Measurements from ENCODE around the gene AATF.

AATF gene

DNA sequence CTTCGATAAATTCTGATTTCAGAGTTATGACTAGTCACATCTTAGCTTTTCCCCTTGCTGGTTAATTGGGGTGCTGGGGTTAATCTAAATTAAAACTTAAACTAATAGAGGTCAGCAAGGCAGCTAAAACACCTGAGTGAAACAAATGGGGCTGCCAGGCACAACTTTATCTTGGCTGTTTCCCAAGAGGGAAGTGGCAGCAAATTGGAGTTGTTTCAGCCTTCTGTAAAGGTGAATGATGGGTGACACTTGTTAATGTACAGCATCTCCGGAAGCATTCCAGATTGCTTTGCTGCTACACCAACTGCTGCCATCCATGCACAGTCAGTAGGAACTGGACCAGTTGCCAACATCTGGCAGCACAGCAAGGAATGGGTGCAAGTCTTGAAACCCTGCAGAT is 43.9 kb downstream of the AATF start:
- FAIRE-seq, result no peak

DNA sequence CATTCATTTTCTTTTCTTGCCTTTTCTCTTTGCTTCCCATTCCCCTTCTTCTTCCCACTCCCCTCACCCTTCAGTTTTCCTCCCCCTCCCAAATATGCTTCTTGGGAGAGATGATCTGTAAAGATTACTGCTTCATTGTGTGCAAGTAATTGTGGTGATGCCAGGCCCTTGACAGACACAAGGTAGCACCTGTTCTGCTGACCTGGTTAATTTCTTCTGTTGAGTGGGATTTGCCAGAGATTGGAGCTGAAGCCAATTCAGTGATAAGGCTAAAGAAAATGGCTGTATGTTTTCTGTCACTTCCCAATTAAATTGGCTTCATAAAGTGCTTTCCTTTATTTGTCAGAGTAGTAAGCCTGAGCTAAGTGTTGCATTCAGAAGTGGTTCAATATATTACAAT is 44.5 kb downstream of the AATF start:
- no peak for FAIRE-seq

DNA sequence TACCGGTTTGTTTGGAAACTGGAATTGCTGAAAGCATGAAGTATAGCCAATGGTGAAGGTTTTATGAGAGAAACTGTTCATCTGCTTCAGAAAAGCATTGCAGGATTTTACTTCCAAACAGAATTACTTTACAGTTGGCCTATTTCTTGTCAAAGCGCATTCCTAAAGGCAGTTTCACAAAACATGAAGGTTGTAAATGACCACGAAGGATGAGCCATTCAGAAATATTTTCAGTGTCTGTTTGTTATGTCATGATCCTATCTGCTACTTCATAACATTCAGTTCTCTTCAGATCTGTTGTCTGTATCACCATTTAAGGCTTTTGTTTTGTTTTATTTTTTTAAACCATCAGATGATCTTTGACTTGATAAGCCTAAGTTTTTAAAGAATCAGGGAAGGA is 45.7 kb downstream of the AATF start:
- FAIRE-seq, result no peak

DNA sequence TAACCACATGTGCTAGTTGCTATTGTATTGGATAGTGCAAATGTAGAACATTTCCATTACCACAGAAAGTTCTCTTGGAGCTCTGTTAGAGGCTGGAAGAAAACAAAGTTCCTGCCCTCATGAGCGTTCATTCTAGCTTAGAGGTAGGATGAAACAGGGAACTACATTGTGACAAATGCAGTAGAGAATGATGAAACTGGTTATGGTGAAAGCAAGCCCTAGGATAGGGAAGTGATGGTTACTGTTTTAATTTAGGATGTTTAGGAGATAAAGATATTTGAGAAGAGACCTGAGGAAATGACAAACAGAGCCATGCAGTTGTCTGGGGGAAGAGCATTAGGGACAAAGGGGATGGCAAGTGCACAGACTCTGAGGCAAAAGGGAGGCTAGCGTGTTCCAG is 50.7 kb downstream of the AATF start:
- FAIRE-seq, result no peak

DNA sequence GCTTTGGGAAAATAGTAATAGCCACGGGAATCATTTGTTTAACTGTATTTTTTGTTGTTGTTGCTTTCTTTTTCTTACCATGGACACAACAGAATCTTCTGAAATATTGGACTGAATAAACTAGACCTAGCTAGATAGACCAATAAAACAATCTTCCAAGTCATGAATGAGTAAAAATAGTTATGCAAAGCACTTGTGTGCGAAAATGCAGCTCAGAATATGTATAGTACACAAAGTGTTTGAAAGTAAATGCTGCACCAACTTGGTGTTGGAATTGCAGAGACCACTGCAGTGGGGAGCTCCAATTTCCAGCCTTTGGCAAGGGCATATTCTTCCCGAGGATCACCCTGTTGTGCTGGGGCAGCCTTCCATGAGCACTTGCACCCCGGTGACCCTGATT is 68.0 kb downstream of the AATF start:
- FAIRE-seq, result no peak

DNA sequence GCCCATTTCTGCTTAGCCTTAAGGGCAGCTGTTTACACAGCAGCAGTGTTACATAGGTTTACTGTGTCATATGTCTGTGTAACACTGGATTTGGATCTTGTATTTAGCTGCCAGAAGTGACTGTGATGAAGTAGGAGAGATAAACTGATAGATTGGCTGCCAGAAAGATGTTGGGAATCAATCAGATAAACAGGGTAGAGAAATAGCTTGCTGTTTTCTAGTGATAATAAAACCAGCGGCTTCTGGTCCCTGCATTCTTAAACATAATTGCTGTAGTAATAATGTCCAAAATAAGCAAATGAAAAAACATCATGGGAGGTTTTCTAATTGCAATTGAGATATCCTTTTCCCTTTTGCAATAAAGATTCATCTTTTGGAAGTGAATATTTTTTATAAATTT is 68.7 kb downstream of the AATF start:
- no peak for FAIRE-seq

DNA sequence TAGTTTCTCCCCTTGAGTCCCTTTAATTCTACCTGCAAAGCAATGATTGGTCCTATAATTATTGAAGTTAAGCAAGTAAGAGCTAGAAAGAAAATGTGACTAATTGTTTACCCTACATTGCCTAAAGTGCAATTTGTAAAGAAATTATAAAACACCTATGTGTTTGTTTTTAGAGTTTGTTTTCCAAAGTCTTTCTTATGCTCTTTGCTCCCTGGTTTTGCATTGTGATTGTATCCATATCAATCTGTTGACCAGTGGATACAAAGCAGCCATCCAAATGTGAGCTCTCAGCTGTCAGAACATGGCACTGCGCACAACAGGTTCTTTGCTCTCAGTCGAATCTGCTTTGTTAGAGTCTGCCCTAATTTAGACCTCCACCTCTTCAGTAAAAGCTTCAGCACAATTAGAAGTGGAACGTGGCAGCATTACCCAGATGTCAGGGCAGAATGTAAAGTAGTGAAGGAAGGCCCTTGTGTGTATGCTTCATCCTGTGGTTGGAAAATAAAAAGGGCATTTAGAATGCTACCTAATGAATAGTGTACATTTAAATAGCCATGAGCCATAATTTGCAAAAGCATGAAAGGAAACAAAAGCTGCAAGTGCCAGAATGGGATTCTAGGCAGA is 70.5 kb downstream of the AATF start:
- FAIRE-seq, result no peak

DNA sequence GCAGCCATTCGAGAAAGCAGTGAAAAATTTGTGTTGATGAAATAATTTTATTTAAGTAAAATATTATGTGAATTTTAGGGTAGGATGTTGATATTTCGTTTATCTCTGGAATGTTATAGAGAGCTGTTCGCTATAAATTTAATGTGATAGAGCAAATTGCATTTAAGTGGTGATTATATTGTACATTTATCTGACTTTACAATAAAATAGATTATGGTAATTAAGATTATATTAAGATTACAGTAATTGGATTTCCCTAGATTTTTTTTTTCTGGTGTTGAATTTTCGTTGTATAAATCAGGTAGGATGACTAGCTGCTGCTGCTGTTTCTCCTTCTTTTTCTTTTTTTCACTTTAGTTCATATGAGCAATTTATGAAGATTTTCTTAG is 71.0 kb downstream of the AATF start:
- no peak for FAIRE-seq

DNA sequence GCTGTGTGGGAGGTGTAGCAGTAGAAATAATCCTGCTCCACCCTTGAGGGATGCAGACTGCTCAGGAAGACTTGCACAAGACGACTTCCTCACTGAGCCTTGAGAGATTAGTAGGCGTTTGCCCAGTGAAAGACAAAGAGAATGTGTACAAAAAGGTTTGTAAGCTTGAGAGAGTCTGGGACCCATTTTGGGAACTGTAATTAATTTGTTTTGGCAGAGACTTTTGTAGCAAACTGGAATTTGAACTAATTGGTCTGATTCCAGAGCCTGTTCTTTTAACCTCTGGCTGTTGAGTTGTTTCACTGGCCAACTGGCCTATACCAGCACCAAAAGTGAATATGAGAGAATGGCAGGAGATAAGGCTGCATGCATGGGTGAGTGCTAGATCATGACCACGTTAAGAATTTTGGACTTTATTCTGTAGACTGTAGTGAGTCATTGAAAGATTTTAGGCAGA is 75.5 kb downstream of the AATF start:
- no peak for FAIRE-seq

DNA sequence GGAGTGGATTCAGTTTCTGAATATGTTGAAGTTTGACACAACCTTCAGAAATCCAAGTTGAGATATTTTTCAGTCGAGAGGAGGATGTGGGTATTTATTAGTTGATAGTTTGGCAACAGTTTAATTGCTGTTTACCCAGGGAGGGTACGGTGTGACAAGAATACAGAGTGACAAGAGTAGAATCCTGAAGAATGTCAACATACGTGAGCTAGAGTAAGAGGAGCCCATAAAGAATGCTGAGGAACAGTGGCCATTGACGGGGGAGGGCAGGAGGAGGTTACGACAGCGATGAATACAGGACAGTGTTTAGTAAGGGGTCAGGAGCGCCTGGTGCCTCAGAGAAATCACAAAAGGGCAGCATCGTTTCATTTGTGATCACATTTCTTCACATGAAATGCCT is 76.5 kb downstream of the AATF start:
- no peak for FAIRE-seq

DNA sequence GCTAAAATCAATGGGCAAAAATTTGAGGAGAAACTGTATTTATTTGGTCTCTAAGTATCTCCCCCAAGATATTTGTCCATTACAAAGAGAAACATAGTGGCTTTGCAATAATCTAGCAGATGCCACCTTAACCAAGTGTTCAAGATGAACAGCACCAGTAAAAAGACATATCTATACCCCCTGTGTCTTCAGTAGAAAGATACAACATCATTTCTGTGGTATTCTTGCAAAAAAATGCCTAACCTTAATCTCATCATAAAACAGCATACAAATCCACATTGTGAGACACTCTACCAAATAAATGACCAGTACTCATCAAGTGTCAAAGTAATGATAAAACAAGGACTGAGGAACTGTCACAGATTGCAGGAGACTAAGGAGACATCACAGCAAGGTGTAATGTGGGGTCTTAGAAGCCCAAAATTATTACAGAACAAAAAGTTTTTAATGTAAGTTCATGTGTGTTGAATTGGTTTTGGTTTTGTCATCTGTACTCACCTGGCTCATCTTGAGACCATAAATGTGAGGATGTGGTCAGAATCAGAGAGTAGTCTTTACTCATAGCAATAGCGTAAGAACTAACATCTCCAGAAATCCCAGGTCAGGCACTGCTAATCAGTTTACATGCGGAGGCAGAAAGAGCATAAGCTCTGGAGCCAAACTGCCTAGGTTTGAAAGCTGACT is 77.2 kb downstream of the AATF start:
- no peak for FAIRE-seq

DNA sequence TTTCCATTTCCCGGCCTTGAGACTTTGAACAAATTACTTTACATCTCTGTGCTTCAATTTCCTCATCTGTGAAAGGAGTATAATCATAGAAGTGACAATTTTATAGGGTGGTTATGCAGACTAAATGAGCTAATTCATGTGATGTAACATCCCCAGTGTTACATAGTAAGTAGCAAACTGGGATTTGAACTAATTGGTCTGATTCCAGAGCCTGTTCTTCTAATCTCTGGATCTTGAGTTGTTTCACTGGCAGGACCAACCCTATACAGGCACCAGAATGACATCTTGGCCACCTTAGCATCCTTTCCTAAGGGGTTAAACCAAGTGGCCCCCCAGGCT is 77.7 kb downstream of the AATF start:
- no peak for FAIRE-seq

DNA sequence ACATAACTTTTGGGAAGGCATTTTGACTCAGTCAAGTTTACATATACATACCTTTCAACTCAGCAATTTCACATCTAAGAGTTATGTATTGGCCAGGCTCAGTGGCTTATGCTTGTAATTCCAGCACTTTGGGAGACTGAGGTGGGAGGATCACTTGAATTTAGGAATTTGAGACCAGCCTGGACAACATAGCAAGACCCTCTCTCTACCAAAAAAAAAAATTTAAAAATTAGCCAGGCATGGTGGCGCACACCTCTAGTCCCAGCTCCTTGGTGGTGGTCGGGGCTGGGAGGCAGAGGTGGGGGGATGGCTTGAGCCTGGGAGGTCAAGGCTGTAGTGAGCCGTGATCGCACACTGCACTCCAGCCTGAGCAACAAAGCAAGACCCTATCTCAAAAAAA is 79.3 kb downstream of the AATF start:
- FAIRE-seq, result no peak

DNA sequence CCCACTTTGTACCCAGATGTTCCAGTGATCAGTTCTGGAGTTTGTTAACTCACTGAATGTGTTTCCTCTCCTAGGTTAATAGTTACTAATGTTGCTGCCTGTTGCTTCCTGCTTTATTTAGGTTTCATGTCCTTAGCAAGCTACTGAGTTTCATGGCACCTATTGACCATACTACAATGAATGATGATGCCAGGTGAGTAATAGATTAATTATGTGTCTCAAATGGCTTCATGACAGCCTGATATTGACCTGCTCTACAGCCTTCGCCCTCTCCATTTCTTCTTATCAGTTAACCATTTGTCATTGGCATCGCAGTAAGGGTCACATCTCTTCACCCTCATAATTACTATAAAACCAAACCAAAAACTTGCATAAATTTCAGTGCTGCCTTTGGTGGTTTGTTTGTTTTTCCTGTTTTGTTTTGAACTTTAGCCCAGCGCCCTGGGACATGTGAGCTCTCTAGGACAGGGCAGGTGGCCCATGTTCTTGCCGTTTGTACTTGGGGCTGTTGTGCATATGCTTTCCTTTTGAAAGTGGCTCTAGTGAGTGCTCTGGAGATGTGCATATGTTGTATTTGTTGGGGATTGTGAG is 82.8 kb downstream of the AATF start:
- FAIRE-seq, result no peak

DNA sequence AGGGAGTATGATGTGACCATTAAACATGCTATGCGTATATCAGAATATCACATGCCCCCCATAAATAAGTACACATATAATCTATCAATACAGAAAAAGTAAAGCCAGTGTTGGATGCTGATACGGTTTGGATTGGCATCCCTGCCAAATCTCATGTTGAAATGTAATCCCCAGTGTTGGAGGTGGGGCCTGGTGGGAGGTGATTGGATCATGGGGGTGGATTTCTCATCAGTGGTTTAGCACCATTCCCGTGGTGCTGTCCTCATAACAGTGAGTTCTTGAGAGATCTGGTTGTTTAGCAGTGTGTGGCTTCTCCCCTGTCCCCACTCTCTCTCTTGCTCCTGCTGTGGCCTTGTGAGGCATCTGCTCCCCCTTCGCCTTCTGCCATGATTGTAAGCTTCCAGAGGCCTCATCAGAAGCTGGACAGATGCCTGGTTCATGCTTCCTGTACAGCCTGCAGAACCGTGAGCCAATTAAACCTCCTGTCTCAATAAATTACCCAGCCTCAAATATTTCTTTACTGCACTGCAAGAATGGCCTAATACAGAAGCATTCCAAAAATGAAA is 88.9 kb downstream of the AATF start:
- FAIRE-seq, result no peak

DNA sequence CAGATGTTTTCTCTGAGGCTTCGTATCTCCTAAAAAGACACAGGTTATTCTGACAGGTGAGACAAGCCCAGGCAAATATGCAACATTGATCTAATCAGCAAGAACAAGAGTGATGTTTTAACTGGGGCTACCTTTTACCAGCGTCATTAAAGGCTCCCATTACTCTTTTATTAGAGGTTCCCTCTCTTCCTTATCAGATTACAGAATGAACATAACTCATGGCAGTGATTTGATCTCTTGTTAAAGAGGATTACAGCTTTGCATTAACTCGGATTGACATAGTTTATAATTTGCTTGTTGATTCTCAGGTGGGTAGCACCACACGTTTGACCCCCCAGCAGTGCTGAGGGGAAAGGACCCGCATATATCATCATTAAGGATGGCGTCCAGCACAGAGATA is 90.5 kb downstream of the AATF start:
- no peak for FAIRE-seq

DNA sequence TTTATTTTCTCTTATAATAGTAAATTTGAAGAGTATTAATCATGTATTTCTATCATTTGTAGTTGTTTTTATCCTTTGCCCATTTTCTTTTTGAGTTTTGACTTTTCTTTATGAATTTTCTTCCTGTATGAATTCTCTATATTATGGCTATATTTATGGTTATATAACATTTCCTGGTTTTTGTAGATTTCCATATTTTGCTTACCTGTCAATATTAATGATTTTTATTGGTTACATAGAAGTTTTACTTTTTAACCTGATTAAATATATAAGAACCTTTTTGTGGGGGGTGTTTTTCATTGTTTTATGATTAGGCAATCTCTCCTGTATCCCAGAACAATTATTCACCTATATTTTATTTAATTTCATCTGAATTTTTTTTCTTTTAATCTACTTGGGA is 93.2 kb downstream of the AATF start:
- FAIRE-seq, result no peak

DNA sequence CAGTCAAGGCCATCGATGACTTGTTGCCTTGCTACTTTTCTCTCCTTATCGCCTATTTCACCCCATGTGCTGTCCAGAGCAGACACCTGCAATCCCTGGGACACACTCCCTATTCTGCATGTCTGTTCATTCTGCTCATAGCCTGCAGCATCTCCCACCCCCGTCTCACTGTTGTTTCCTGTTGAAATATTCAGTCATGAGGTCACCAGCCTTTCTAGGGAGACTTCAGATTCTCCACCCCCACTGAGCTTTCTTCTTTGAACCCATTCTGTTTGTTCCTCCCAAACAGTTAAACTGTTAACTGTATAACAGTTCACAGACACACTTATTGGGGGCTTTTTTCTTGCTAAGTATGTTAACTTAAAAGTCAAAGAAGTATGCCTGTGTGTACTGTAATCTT is 94.4 kb downstream of the AATF start:
- no peak for FAIRE-seq

DNA sequence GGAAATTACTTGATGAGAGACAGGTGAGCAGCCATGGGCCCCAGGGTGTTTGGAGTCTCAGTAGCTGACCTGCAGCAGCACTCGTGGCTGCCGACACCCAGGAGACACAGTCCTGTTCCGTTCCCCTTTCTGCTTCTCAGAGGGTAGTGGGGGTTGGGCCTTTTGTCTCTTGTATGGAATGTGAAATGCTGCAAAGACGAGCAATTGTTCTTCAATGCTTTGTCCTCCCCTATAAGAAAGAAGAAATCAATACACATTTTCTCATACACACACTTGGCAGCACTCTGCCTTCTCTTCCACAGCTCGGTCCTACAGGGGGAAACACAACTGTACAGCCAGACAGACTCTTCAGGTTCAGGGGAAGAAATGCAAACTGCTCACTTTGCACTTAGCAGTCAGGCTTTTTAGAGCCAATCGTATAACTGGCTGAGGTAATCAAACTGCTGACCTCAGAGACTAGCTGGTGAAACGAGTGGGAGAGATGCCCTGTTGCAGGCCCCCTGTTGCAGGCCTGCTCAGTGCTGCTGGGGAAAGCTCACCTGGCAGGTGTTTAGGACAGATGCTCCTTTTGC is 96.7 kb downstream of the AATF start:
- FAIRE-seq, result no peak

DNA sequence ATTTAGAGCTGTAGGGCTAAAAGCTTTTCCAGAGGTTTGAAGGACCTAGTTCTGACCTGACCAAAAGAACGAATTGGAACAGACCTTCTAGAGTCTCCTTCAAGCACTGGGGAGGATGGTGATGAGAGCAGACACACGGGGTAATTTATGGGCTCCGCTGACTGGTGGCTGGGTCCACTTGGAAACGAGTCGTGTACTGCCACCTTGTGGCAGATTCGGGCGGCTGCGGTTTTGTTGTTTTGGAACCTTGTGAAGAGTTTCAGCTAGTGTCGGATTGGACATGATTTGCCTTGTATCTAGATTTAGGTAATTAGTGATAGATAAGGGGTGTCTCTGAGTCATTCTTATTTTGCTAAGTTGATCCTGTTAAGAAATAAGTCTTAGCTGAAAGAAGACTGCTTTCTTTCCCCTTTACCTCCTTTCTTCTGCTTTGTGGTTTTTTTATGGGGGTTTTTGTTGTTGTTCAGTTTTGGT is 98.9 kb downstream of the AATF start:
- FAIRE-seq, result no peak

DNA sequence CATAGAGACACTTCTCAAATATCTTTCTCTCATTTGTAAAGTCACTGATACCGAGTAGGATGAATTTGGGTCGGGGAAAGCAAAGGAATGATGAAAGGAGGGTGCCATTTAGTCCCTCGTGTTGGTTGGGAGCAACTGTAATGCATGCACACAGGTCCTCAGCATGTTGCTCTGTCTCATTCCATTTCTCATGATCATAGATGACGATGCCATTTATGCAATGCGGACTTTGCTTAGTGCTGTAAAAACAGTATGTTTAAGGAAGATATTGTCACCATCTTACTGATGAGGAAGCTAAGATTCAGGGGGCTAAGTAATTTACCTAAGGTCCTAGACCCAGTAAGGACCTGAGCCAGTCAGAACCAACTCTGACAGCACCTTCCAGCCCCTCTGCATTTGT is 100.1 kb downstream of the AATF start:
- FAIRE-seq, result no peak

DNA sequence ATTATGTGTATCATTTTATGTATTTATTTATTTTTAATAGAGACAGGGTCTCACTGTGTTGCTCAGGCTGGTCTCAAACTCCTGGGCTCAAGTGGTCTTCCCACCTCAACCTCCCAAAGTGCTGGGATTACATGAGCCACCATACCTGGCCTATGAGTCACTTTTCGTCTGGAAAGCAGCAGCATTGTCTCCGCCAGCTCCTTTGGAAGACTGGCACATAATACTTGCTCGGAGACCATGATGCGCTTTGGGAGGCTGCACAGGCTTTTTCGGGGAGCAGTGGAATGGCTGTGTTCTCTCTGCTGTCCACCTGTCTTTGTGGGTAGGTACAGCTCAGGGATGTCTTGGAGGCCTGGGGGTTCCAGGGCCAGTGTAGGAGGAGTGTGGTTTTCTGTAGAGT is 102.2 kb downstream of the AATF start:
- no peak for FAIRE-seq

DNA sequence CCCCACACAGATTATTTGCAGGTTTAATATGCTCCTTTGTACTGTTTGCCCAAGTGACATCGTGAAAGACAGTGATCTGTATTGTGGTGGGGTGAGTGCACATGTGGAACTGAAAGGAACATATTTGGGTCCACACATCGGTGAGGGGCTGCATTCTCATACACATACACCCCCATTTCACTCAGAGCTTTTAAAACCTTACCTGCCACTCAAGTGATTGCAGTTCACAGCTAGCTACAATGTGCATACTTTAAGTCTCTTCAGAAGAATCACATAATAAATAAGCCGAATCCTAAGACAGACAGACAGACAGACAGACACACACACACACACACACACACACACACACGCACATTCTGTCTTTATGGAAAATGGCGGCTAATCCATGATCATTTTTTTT is 102.6 kb downstream of the AATF start:
- FAIRE-seq, result no peak

DNA sequence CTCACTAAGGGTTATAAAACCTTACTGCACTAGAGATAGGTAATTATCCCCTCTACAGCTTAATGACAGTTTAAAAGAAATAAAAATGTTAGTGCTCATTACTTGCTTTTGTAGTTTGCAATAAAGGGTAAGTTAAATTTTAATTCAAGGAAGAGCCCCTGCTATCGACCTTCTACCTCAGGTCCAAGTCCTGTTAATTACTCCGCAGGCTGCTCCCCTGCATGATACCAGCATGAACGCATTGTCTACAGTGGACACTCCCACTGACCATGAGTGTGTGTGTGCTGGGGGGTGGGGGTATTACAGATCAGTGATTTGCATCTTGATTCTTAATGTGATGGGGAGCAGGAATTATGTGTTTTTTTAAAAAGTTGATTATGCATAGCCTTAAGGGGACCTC is 103.1 kb downstream of the AATF start:
- no peak for FAIRE-seq

Measured in islet of Langerhans (tissue), 1 donor.